GM23248 (cell line): ENCODE results near the gene RRP7A.

Experiments used
- EZH2 ChIP-seq: fragments of 200-600 bp; sonication (generic); IDR thresholded peaks from 2 replicates; pipeline ENCODE4 v1.6.1; 2018; ENCODE audit warnings: antibody characterized with exemption, mild to moderate bottlenecking; ENCODE audit not compliant: insufficient read depth, poor library complexity, severe bottlenecking
- EZH2phosphoT487 ChIP-seq: fragments of 200-600 bp; sonication (generic); IDR thresholded peaks from 2 replicates; pipeline ENCODE4 v1.6.1; 2018; ENCODE audit warnings: antibody characterized with exemption, moderate library complexity, mild to moderate bottlenecking, low read depth; ENCODE audit not compliant: insufficient read depth

DNA sequence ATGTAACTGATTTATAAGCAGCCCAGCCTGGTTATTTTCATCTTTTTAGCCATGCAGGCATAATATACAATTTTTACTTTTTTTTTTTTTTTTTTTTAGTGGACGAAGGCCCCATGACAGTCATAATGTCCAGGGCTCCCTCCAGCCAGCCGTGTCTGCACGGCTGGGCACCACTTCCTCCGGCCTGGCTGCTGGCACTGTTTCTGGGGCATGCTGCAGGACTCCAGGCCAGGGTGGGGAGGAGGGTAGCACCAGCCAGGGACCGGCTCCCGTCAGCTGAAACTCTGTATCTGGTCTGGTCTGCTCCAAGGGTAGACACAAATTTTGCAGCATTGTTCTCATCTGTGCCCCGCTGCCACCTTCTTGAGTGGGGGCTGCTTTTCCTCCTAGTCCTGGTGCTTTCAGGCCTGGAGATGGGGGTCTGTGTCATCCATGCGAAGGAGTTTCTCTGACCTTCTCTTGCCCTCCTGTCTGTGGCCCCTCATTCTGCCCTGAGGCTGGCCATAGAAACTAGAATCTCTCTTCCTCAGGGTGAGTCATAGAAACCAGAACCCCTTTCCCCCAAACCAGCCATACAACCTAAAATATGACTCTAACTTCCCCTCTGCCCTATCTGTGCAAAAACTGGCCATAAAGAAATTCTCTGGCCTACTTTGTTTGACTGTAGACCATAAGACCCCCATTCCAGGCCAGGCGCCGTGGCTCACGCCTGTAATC lies 9.2 kb upstream of the RRP7A start:
- TF ChIP-seq EZH2phosphoT487 = no peak
- TF ChIP-seq EZH2 = no peak
